Stimulated activated CD4-positive, alpha-beta T cell treated with anti-CD3 and anti-CD28 coated beads, Interleukin-4, amount 100 ng/mL, for 4 hours (primary cell): Measurements from ENCODE around the gene RNF181.
"Not testable (repeated sequence)": the region's sequence is repeated elsewhere in the genome, so short reads cannot be mapped to it uniquely, and the experiment has no call there.

Experiments used
- DNase-seq, 2 experiments: peaks; one replicate each; pipeline ENCODE4 v3.0.0-alpha.2; 2020

RNF181 gene

GRCh38 chr2:85615413-85615728 lies 19.8 kb downstream of the RNF181 start:
- DNase-seq = no peak

GRCh38 chr2:85617723-85618122 lies 22.2 kb downstream of the RNF181 start:
- not testable (repeated sequence) for DNase-seq

- no peak for DNase-seq
These were observed 24.1 kb downstream of the RNF181 start for GRCh38 chr2:85619617-85620016.

DNA sequence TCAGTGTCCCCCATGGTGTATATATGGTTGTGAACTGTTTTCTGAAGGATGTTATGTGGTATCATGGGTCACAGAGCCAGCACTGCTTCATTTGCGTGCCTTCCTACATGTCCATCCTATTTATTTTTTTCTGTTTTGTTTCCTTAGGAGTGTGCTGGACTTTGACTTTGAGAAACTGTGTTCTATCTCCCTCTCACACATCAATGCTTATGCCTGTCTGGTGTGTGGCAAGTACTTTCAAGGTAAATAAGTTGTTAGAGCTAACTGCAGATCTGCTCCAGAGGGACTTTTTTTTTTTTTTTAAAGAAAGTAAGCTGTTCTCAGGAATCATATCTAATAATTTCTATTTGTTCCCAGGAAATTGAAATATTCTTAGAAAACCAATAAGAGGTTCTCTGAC lies 25.8 kb downstream of the RNF181 start:
- no peak for DNase-seq

GRCh38 chr2:85623991-85624390 lies 28.4 kb downstream of the RNF181 start:
- no peak for DNase-seq

GRCh38 chr2:85628658-85629057 lies 33.1 kb downstream of the RNF181 start:
- no peak for DNase-seq

GRCh38 chr2:85631316-85631715 lies 35.8 kb downstream of the RNF181 start:
- no peak for DNase-seq

GRCh38 chr2:85635011-85635410 lies 39.5 kb downstream of the RNF181 start:
- DNase-seq = no peak

GRCh38 chr2:85635636-85636035 lies 40.1 kb downstream of the RNF181 start:
- no peak for DNase-seq

GRCh38 chr2:85642725-85643124 lies 47.2 kb downstream of the RNF181 start:
- no peak for DNase-seq

- DNase-seq = no peak
These were observed 49.4 kb downstream of the RNF181 start for GRCh38 chr2:85644909-85645308.

- DNase-seq = no peak
These were observed 50.6 kb downstream of the RNF181 start for GRCh38 chr2:85646166-85646565.
